Measurements from ENCODE around the gene LYPD5. TPM values are rescaled to one million over a fixed set of nuclear protein-coding genes. Genes with fewer than 3 reads are reported as not detected.

The LYPD5 gene
- total and polyA plus RNA-seq, 2 of the 13 experiments (the other 11 are each of a cell fraction or from before 2014, with no cell fraction given), result not detected

DNA sequence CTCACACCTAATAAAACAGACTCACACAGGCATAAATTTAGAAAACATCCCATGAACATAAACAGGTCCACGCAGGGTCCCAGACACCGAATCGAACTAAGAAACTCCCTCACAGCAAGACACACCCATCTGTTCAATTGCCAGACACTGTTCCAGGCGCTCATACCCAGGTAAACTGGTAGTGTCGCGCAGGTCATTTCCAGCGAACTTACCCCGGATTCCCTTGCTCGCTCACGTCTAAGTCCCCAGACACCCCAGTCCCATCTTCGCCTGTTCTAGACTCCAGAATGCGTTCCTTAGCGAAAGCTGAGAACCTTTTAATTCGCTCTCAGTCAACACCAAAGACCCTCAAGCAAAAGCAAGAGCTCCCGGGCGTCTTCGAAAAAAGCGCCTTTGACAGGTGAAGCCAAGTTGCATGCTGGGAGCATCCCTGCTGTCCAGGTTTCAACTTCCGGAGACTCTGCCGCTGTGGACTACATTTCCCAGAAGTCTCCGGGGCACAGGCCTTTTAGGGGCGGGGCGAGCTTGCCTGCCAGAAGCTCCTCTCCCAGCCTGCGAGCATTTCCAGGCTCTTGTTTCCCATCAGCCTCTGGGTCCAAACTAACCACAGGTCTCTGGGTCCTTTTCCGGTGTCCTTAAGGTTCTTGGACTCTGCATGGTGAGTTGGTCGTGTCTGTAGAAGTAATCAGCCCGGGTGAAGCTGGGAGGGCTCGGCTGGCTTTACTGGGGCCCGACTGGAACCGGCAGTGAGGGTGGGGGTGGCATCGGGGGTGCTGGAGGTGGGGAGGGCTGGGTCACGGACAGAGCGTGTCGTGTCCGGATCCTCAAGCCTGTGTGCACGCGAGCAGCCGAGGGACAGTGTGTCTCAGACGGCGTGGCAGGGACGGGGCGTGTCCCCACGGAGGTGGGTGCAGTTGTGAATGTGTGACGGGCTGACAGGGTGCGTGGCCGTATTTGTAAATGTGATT is 24.8 kb upstream of the LYPD5 start, which contains the start of gene ZNF283 (continued):
- TF ChIP-seq HNF4A (CRISPR knock-in tag; IDR thresholded peaks at IDR 0.05) (0 out of 2 replicates have a peak, but pooled peaks have one; percentile 14), YY1 (IDR thresholded peaks at IDR 0.05; ENCODE audit: insufficient read depth, insufficient replicate concordance, low read depth, low read length) (peak; percentile 13), ZBTB25 (CRISPR knock-in tag; IDR thresholded peaks at IDR 0.05) (peak; percentile 32; the same call in 1 of the 2 replicates), XRCC5 (optimal IDR thresholded peaks at IDR 0.05; ENCODE audit: low read length) (peak; percentile 40), TFDP1 (CRISPR knock-in tag; IDR thresholded peaks at IDR 0.05; ENCODE audit: borderline replicate concordance) (peak; percentile 81; the same call in 1 of the 2 replicates), ATF4 (CRISPR knock-in tag; IDR thresholded peaks at IDR 0.05) (0 out of 4 replicates have a peak, but pooled peaks of 1 of the 2 experiments have one; percentile 11), U2AF1 (optimal IDR thresholded peaks at IDR 0.05; ENCODE audit: low read depth, low read length) (no peak), KMT2A (CRISPR knock-in tag; IDR thresholded peaks at IDR 0.05) (peak; percentile 26; the same call in 1 of the 2 replicates), CERS6 (CRISPR knock-in tag; IDR thresholded peaks at IDR 0.05) (no peak), IRF2 (CRISPR knock-in tag; IDR thresholded peaks at IDR 0.05) (peak; percentile 67), ZNF543 (CRISPR knock-in tag; IDR thresholded peaks at IDR 0.05) (no peak), U2AF2 (IDR thresholded peaks at IDR 0.05; ENCODE audit: low read depth, low read length) (no peak), DMAP1 (CRISPR knock-in tag; IDR thresholded peaks at IDR 0.05) (peak; percentile 71), MXI1 (IDR thresholded peaks at IDR 0.05; ENCODE audit: borderline replicate concordance, low read depth, low read length) (peak; percentile 53; the same call in 1 of the 3 replicates), YEATS4 (CRISPR knock-in tag; IDR thresholded peaks at IDR 0.05; ENCODE audit: borderline replicate concordance) (no peak), ZNF660 (CRISPR knock-in tag; IDR thresholded peaks at IDR 0.05; ENCODE audit: borderline replicate concordance, low read depth) (no peak), ZNF350 (CRISPR knock-in tag; IDR thresholded peaks at IDR 0.05; ENCODE audit: borderline replicate concordance, low read depth) (peak; percentile 48; the same call in 1 of the 2 replicates)
- TF ChIP-seq, protein P1, sequence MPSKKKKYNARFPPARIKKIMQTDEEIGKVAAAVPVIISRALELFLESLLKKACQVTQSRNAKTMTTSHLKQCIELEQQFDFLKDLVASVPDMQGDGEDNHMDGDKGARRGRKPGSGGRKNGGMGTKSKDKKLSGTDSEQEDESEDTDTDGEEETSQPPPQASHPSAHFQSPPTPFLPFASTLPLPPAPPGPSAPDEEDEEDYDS (CRISPR knock-in tag; IDR thresholded peaks at IDR 0.05), result peak; percentile 22; the same call in 1 of the 2 replicates
- TF ChIP-seq, protein P2, sequence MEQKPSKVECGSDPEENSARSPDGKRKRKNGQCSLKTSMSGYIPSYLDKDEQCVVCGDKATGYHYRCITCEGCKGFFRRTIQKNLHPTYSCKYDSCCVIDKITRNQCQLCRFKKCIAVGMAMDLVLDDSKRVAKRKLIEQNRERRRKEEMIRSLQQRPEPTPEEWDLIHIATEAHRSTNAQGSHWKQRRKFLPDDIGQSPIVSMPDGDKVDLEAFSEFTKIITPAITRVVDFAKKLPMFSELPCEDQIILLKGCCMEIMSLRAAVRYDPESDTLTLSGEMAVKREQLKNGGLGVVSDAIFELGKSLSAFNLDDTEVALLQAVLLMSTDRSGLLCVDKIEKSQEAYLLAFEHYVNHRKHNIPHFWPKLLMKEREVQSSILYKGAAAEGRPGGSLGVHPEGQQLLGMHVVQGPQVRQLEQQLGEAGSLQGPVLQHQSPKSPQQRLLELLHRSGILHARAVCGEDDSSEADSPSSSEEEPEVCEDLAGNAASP (CRISPR knock-in tag; IDR thresholded peaks at IDR 0.05; ENCODE audit: borderline replicate concordance), result peak; percentile 13; the same call in 1 of the 2 replicates
- TF ChIP-seq, protein P3, sequence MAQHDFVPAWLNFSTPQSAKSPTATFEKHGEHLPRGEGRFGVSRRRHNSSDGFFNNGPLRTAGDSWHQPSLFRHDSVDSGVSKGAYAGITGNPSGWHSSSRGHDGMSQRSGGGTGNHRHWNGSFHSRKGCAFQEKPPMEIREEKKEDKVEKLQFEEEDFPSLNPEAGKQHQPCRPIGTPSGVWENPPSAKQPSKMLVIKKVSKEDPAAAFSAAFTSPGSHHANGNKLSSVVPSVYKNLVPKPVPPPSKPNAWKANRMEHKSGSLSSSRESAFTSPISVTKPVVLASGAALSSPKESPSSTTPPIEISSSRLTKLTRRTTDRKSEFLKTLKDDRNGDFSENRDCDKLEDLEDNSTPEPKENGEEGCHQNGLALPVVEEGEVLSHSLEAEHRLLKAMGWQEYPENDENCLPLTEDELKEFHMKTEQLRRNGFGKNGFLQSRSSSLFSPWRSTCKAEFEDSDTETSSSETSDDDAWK (CRISPR knock-in tag; IDR thresholded peaks at IDR 0.05), result no peak

Data from HepG2 (cell line).